Measurements from ENCODE around the gene DGKZ.
A peak's percentile ranks its signal among the peaks of the same experiment; 100 is the strongest.

The DGKZ gene

DNA sequence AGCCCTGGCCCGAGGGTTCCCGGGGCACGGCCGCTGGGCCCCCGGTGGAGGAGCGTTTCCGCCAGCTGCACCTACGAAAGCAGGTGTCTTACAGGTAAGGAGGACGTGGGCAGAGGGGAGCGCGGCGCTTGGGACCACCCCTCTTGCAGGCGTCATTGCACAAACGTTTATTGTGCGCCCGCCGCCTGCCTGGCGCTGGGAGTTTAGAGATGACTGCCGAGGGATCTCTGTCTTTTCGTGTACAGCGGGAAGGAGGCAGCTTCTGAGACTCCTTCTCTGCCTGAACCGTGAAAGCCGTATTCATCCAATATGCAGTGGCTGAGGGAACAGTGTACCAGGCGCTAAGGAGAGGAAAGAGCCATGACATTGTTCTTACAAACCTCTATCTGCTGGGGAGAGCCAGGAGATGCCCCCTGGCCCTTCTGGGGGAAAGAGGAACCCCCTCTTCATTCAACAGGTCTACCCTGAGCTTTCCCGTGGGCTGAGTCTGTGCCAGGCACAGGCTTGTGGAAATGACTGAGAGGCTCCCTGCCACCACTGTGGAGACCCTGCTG is 13.8 kb upstream of the DGKZ start:
- H3K9me3 ChIP-seq (ENCODE audit: insufficient read depth, low read length): no peaks in the 10 kb centered on the region
- H3K27me3 ChIP-seq (ENCODE audit: low read length): no peaks in the 10 kb centered on the region
- no peak overlapping the region for H2AFZ ChIP-seq (ENCODE audit: low read depth, low read length, severe bottlenecking)
- no peaks in the 10 kb centered on the region for H3F3A ChIP-seq (ENCODE audit: insufficient read depth)
- H3K9me2 ChIP-seq (replicated peaks; ENCODE audit: insufficient read depth, low read length): no peaks in the 10 kb centered on the region
- H3K4me3 ChIP-seq (ENCODE audit: insufficient read depth, low read length, poor library complexity, severe bottlenecking): no peak overlapping the region
- TF ChIP-seq, protein P1, sequence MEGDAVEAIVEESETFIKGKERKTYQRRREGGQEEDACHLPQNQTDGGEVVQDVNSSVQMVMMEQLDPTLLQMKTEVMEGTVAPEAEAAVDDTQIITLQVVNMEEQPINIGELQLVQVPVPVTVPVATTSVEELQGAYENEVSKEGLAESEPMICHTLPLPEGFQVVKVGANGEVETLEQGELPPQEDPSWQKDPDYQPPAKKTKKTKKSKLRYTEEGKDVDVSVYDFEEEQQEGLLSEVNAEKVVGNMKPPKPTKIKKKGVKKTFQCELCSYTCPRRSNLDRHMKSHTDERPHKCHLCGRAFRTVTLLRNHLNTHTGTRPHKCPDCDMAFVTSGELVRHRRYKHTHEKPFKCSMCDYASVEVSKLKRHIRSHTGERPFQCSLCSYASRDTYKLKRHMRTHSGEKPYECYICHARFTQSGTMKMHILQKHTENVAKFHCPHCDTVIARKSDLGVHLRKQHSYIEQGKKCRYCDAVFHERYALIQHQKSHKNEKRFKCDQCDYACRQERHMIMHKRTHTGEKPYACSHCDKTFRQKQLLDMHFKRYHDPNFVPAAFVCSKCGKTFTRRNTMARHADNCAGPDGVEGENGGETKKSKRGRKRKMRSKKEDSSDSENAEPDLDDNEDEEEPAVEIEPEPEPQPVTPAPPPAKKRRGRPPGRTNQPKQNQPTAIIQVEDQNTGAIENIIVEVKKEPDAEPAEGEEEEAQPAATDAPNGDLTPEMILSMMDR (IDR thresholded peaks at IDR 0.05; ENCODE audit: insufficient read depth, low read length, poor library complexity, severe bottlenecking): no peak
- TF ChIP-seq EZH2phosphoT487 (conservative IDR thresholded peaks at IDR 0.05; ENCODE audit: low read length): no peak
- no peak overlapping the region for H3K27ac ChIP-seq (ENCODE audit: low read depth, low read length)
- no peaks in the 10 kb centered on the region for H4K20me1 ChIP-seq (ENCODE audit: low read depth, low read length)
- peak overlapping the region; percentile 1 for H3K4me2 ChIP-seq (ENCODE audit: low read depth, low read length, poor library complexity, severe bottlenecking)
- H3K36me3 ChIP-seq (ENCODE audit: low read length): no peaks in the 10 kb centered on the region
- no peak overlapping the region for H3K9ac ChIP-seq (ENCODE audit: low read length)
- H3K79me2 ChIP-seq (ENCODE audit: insufficient read depth, low read length): no peaks in the 10 kb centered on the region

DNA sequence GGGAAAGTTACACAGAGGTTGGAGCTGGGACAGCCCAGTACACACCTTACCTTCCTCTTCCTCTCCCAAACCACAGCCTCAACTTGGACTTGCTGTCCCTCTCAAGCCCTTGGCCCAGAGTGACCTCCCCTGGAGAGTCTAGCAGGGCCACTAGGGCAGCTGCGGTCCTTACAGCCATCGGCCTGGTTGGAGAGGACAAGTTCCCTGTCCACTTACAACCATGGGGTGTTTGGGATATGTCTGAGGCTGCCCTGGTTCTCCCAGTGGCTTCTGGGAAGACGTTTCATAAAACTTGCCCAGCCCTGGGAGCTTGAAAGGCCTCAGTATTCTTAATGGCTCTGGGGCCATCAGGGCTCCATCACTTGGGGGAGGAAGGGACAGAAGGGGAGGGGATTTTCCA is 13.1 kb upstream of the DGKZ start:
- Histone ChIP-seq H3K9me3 (ENCODE audit: insufficient read depth, low read length) (no peaks in the 10 kb centered on the region), H3K9ac (ENCODE audit: low read length) (no peak overlapping the region), H3K4me3 (ENCODE audit: insufficient read depth, low read length, poor library complexity, severe bottlenecking) (no peak overlapping the region), H3K9me2 (replicated peaks; ENCODE audit: insufficient read depth, low read length) (no peaks in the 10 kb centered on the region), H4K20me1 (ENCODE audit: low read depth, low read length) (no peaks in the 10 kb centered on the region), H3K27ac (ENCODE audit: low read depth, low read length) (no peak overlapping the region), H3K36me3 (ENCODE audit: low read length) (no peaks in the 10 kb centered on the region), H3K79me2 (ENCODE audit: insufficient read depth, low read length) (no peaks in the 10 kb centered on the region), H3K27me3 (ENCODE audit: low read length) (no peaks in the 10 kb centered on the region), H3K4me2 (ENCODE audit: low read depth, low read length, poor library complexity, severe bottlenecking) (no peak overlapping the region), H2AFZ (ENCODE audit: low read depth, low read length, severe bottlenecking) (no peak overlapping the region), H3F3A (ENCODE audit: insufficient read depth) (no peaks in the 10 kb centered on the region)
- TF ChIP-seq, protein P1 (IDR thresholded peaks at IDR 0.05; ENCODE audit: insufficient read depth, low read length, poor library complexity, severe bottlenecking): no peak
- no peak for TF ChIP-seq EZH2phosphoT487 (conservative IDR thresholded peaks at IDR 0.05; ENCODE audit: low read length)

GRCh38 chr11:46335271-46335670 is 12.0 kb upstream of the DGKZ start:
- no peak overlapping the region for H2AFZ ChIP-seq (ENCODE audit: low read depth, low read length, severe bottlenecking)

More at GRCh38 chr11:46335271-46335670, 12.0 kb upstream of the DGKZ start:
- Histone ChIP-seq H3K9me2 (replicated peaks; ENCODE audit: insufficient read depth, low read length) (no peaks in the 10 kb centered on the region), H3K4me2 (ENCODE audit: low read depth, low read length, poor library complexity, severe bottlenecking) (no peak overlapping the region), H4K20me1 (ENCODE audit: low read depth, low read length) (no peaks in the 10 kb centered on the region), H3K4me3 (ENCODE audit: insufficient read depth, low read length, poor library complexity, severe bottlenecking) (no peak overlapping the region), H3F3A (ENCODE audit: insufficient read depth) (no peaks in the 10 kb centered on the region), H3K27me3 (ENCODE audit: low read length) (no peaks in the 10 kb centered on the region), H3K9ac (ENCODE audit: low read length) (no peak overlapping the region), H3K9me3 (ENCODE audit: insufficient read depth, low read length) (no peaks in the 10 kb centered on the region), H3K36me3 (ENCODE audit: low read length) (no peaks in the 10 kb centered on the region), H3K27ac (ENCODE audit: low read depth, low read length) (no peak overlapping the region), H3K79me2 (ENCODE audit: insufficient read depth, low read length) (no peaks in the 10 kb centered on the region)
- TF ChIP-seq EZH2phosphoT487 (conservative IDR thresholded peaks at IDR 0.05; ENCODE audit: low read length): no peak
- TF ChIP-seq, protein P1 (IDR thresholded peaks at IDR 0.05; ENCODE audit: insufficient read depth, low read length, poor library complexity, severe bottlenecking): no peak
